ENCODE data around the gene S100A11. TPM values are rescaled to one million over a fixed set of nuclear protein-coding genes. Genes with fewer than 3 reads are reported as not detected.
A peak's percentile ranks its signal among the peaks of the same experiment; 100 is the strongest.

The S100A11 gene
- total and polyA plus RNA-seq, 10 donors: 243 to 669 (median 449) TPM

GRCh38 chr1:152042030-152042429, 5.2 kb upstream of the S100A11 start:
- H3K36me3 ChIP-seq: no peaks in the 10 kb centered on the region
- no peak for DNase-seq
- TF ChIP-seq POLR2AphosphoS5 (IDR thresholded peaks at IDR 0.05) (no peak), POLR2A (IDR thresholded peaks at IDR 0.05) (no peak)
- TF ChIP-seq, protein P1, sequence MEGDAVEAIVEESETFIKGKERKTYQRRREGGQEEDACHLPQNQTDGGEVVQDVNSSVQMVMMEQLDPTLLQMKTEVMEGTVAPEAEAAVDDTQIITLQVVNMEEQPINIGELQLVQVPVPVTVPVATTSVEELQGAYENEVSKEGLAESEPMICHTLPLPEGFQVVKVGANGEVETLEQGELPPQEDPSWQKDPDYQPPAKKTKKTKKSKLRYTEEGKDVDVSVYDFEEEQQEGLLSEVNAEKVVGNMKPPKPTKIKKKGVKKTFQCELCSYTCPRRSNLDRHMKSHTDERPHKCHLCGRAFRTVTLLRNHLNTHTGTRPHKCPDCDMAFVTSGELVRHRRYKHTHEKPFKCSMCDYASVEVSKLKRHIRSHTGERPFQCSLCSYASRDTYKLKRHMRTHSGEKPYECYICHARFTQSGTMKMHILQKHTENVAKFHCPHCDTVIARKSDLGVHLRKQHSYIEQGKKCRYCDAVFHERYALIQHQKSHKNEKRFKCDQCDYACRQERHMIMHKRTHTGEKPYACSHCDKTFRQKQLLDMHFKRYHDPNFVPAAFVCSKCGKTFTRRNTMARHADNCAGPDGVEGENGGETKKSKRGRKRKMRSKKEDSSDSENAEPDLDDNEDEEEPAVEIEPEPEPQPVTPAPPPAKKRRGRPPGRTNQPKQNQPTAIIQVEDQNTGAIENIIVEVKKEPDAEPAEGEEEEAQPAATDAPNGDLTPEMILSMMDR (IDR thresholded peaks at IDR 0.05 in 8 of 11, conservative IDR thresholded peaks at IDR 0.05 in 3 of 11): no peak
- no peak overlapping the region for H3K27ac ChIP-seq
- no peaks in the 10 kb centered on the region for H3K9me3 ChIP-seq
- 73 to 80% (median 79%) methylated on average over 1 of the region's 1 CpG for whole genome bisulfite sequencing, 5 donors
- H3K4me3 ChIP-seq: no peak overlapping the region
- intact Hi-C loops (cut with DNase I; ENCODE audit: low total_unique reads): no loop called here
- peaks cover under 1 to 42% (median 22%) of the 10 kb centered on the region in 6 donors for H3K4me1 ChIP-seq
- no peaks in the 10 kb centered on the region for H3K27me3 ChIP-seq (replicated peaks in 1 of 7)

GRCh38 chr1:152039886-152040285, 3.1 kb upstream of the S100A11 start:
- no peak for TF ChIP-seq POLR2AphosphoS5 (IDR thresholded peaks at IDR 0.05)
- TF ChIP-seq POLR2A (IDR thresholded peaks at IDR 0.05): no peak
- TF ChIP-seq, protein P1 (IDR thresholded peaks at IDR 0.05 in 8 of 11, conservative IDR thresholded peaks at IDR 0.05 in 3 of 11): no peak
- intact Hi-C loops (cut with DNase I; ENCODE audit: low total_unique reads): no loop called here
- H3K4me1 ChIP-seq: peaks cover 3 to 54% (median 31%) of the 10 kb centered on the region in 6 donors
- H3K27ac ChIP-seq: peak overlapping the region in 3 of 8 donors; percentile 94 to 96 (median 95)
- no peak for DNase-seq
- no peak overlapping the region for H3K4me3 ChIP-seq
- WGBS, 5 donors: 80 to 93% (median 88%) methylated on average over 1 of the region's 1 CpG
- H3K36me3 ChIP-seq: no peaks in the 10 kb centered on the region
- no peaks in the 10 kb centered on the region for H3K9me3 ChIP-seq
- H3K27me3 ChIP-seq (replicated peaks in 1 of 7): no peaks in the 10 kb centered on the region

DNA sequence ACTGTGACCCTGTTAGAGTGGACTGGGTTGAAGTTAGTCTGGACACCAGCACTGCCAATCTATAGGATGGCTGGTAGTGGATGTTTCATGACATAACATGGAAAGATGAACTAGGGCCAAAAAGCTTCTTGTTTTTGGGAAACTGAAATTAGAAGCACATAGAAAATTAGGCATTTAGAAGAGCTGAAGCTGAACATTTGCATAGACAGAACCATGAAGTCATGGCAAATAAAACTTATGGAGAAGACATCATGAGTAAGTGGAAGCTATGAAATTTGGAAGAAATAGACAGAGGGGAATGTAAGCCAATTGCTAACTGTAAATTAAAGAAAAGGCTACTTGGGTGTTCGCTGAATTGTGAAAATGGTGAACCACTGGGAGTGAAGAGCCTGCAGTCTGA, 2.7 kb upstream of the S100A11 start:
- WGBS, 5 donors: 89 to 97% (median 91%) methylated on average over 1 of the region's 1 CpG
- H3K4me1 ChIP-seq: peaks cover 6 to 56% (median 33%) of the 10 kb centered on the region in 6 donors

GRCh38 chr1:152038871-152039270, 2.1 kb upstream of the S100A11 start:
- H3K4me3 ChIP-seq: peak overlapping the region in 1 of 8 donors; percentile 71
- H3K9me3 ChIP-seq: no peaks in the 10 kb centered on the region
- H3K36me3 ChIP-seq: peaks cover 0 to 4% (median 0%) of the 10 kb centered on the region in 6 donors
- no peak for DNase-seq
- H3K27ac ChIP-seq: peak overlapping the region in 7 of 8 donors; percentile 91 to 96 (median 95)
- TF ChIP-seq POLR2AphosphoS5 (IDR thresholded peaks at IDR 0.05): no peak
- TF ChIP-seq, protein P1 (IDR thresholded peaks at IDR 0.05 in 8 of 11, conservative IDR thresholded peaks at IDR 0.05 in 3 of 11): no peak
- H3K4me1 ChIP-seq: peaks cover 12 to 58% (median 38%) of the 10 kb centered on the region in 6 donors
- no peaks in the 10 kb centered on the region for H3K27me3 ChIP-seq (replicated peaks in 1 of 7)
- intact Hi-C loops (cut with DNase I; ENCODE audit: low total_unique reads): no loop called here
- WGBS, 5 donors: 83 to 93% (median 91%) methylated on average over 10 of the region's 10 CpGs

More for the DNA sequence above, 2.7 kb upstream of the S100A11 start:
- intact Hi-C loops (cut with DNase I; ENCODE audit: low total_unique reads): no loop called here
- TF ChIP-seq POLR2A (IDR thresholded peaks at IDR 0.05): no peak
- no peak for TF ChIP-seq POLR2AphosphoS5 (IDR thresholded peaks at IDR 0.05)
- TF ChIP-seq, protein P1 (IDR thresholded peaks at IDR 0.05 in 8 of 11, conservative IDR thresholded peaks at IDR 0.05 in 3 of 11): no peak
- DNase-seq: no peak
- H3K9me3 ChIP-seq: no peaks in the 10 kb centered on the region
- peak overlapping the region in 1 of 8 donors; percentile 71 for H3K4me3 ChIP-seq
- H3K27ac ChIP-seq: peak overlapping the region in 6 of 8 donors; percentile 91 to 96 (median 96)
- no peaks in the 10 kb centered on the region for H3K36me3 ChIP-seq
- H3K27me3 ChIP-seq (replicated peaks in 1 of 7): no peaks in the 10 kb centered on the region
